HEK293 (cell line): ENCODE data around the gene MUC5B.

Source experiments
- CTCF ChIA-PET: fragments of 350-600 bp; formaldehyde crosslinking; extraction: SDS; loops from one replicate; lab custom pipeline; 2021; ENCODE audit warnings: antibody characterized with exemption; lab: Yijun Ruan, JAX
- POLR2A ChIA-PET: fragments of 300-600 bp; formaldehyde crosslinking; extraction: SDS; loops from one replicate; lab custom pipeline; 2020; ENCODE audit warnings: antibody characterized with exemption, inconsistent platforms; lab: Yijun Ruan, JAX
- H3K27ac ChIP-seq: fragments of 200-500 bp; sonication (Bioruptor generic); 2 replicates; pipeline ENCODE4 v1.5.1; 2014; ENCODE audit warnings: low read depth, low read length, control low read depth, inconsistent platforms; ENCODE audit errors: extremely low read depth
- H3K36me3 ChIP-seq, 2 experiments: fragments of 200-500 bp in 1 of 2; sonication (Bioruptor generic) in 1 of 2; 1 replicate in 1 of 2; 2 replicates in 1 of 2; pipeline ENCODE4 v1.5.1; 2014 to 2017; ENCODE audit warnings: inconsistent platforms in 2 of 2, low read length in 2 of 2; ENCODE audit not compliant: control insufficient read depth in 2 of 2, insufficient read depth in 1 of 2
- H3K4me1 ChIP-seq: fragments of 200-500 bp; sonication (Bioruptor generic); 2 replicates; pipeline ENCODE4 v1.5.1; 2014; ENCODE audit warnings: mild to moderate bottlenecking, low read length, inconsistent platforms; ENCODE audit not compliant: control insufficient read depth, insufficient read depth
- H3K4me3 ChIP-seq: 2 replicates; pipeline ENCODE4 v1.5.1; 2011; ENCODE audit warnings: low read depth, mild to moderate bottlenecking, control low read depth, low read length, moderate library complexity
- H3K9me3 ChIP-seq: fragments of 200-500 bp; sonication (Bioruptor generic); 2 replicates; pipeline ENCODE4 v1.5.1; 2014; ENCODE audit warnings: low read depth, low read length, inconsistent platforms; ENCODE audit not compliant: control insufficient read depth, insufficient read depth
- BCL6B ChIP-seq: fragments of 450-650 bp; formaldehyde crosslinking; IDR thresholded peaks from 2 replicates; pipeline ENCODE4 v1.5.1; 2017; ENCODE audit warnings: missing biosample characterization, missing genetic modification characterization
- EGR2 ChIP-seq: fragments of 450-650 bp; formaldehyde crosslinking; IDR thresholded peaks from 2 replicates; pipeline ENCODE4 v1.5.1; 2016; ENCODE audit warnings: low read depth, missing biosample characterization, missing genetic modification characterization
- HIC1 ChIP-seq: fragments of 450-650 bp; formaldehyde crosslinking; IDR thresholded peaks from 2 replicates; pipeline ENCODE4 v1.5.1; 2016; ENCODE audit warnings: missing biosample characterization, missing genetic modification characterization
- KLF17 ChIP-seq: fragments of 450-650 bp; formaldehyde crosslinking; IDR thresholded peaks from 2 replicates; pipeline ENCODE4 v1.5.1; 2016; ENCODE audit warnings: missing biosample characterization, missing genetic modification characterization
- MZF1 ChIP-seq: fragments of 450-650 bp; formaldehyde crosslinking; IDR thresholded peaks from 2 replicates; pipeline ENCODE4 v1.5.1; 2017; ENCODE audit warnings: missing biosample characterization, missing genetic modification characterization, borderline replicate concordance
- PBX3 ChIP-seq: sonication (generic); formaldehyde crosslinking; IDR thresholded peaks from 2 replicates; pipeline ENCODE4 v1.8.1; 2022; ENCODE audit warnings: mild to moderate bottlenecking, moderate library complexity, missing genetic modification reagents
- ZBTB1 ChIP-seq: fragments of 450-650 bp; formaldehyde crosslinking; IDR thresholded peaks from 2 replicates; pipeline ENCODE4 v1.5.1; 2016; ENCODE audit warnings: missing biosample characterization, missing genetic modification characterization
- ZBTB49 ChIP-seq: fragments of 450-650 bp; formaldehyde crosslinking; IDR thresholded peaks from 2 replicates; pipeline ENCODE4 v1.5.1; 2016; ENCODE audit warnings: missing biosample characterization, missing genetic modification characterization, low read depth
- ZBTB6 ChIP-seq: fragments of 450-650 bp; formaldehyde crosslinking; IDR thresholded peaks from 2 replicates; pipeline ENCODE4 v1.5.1; 2017; ENCODE audit warnings: missing biosample characterization, missing genetic modification characterization
- ZNF10 ChIP-seq: fragments of 450-650 bp; formaldehyde crosslinking; IDR thresholded peaks from 2 replicates; pipeline ENCODE4 v1.5.1; 2017; ENCODE audit warnings: missing biosample characterization, missing genetic modification characterization
- ZNF133 ChIP-seq: fragments of 450-650 bp; formaldehyde crosslinking; IDR thresholded peaks from 2 replicates; pipeline ENCODE4 v1.5.1; 2016; ENCODE audit warnings: missing biosample characterization, missing genetic modification characterization
- ZNF211 ChIP-seq: fragments of 450-650 bp; formaldehyde crosslinking; IDR thresholded peaks from 2 replicates; pipeline ENCODE4 v1.5.1; 2016; ENCODE audit warnings: low read depth, missing biosample characterization, missing genetic modification characterization
- ZNF24 ChIP-seq: fragments of 450-650 bp; formaldehyde crosslinking; IDR thresholded peaks from 2 replicates; pipeline ENCODE4 v1.5.1; 2016; ENCODE audit warnings: missing biosample characterization, missing genetic modification characterization
- ZNF311 ChIP-seq: fragments of 450-650 bp; formaldehyde crosslinking; IDR thresholded peaks from 2 replicates; pipeline ENCODE4 v1.5.1; 2017; ENCODE audit warnings: missing biosample characterization, missing genetic modification characterization, borderline replicate concordance
- ZNF350 ChIP-seq: fragments of 450-650 bp; formaldehyde crosslinking; IDR thresholded peaks from 2 replicates; pipeline ENCODE4 v1.5.0; 2017; ENCODE audit warnings: missing biosample characterization, mild to moderate bottlenecking, missing genetic modification characterization
- ZNF354C ChIP-seq: fragments of 450-650 bp; formaldehyde crosslinking; IDR thresholded peaks from 2 replicates; pipeline ENCODE4 v1.5.1; 2016; ENCODE audit warnings: missing biosample characterization, missing genetic modification characterization, low read depth, borderline replicate concordance
- ZNF362 ChIP-seq: fragments of 450-650 bp; formaldehyde crosslinking; IDR thresholded peaks from 2 replicates; pipeline ENCODE4 v1.5.1; 2016; ENCODE audit warnings: missing biosample characterization, missing genetic modification characterization
- ZNF37A ChIP-seq: fragments of 450-650 bp; IDR thresholded peaks from 2 replicates; pipeline ENCODE4 v1.5.1; 2018; ENCODE audit warnings: missing biosample characterization, missing genetic modification characterization
- ZNF501 ChIP-seq: fragments of 450-650 bp; formaldehyde crosslinking; IDR thresholded peaks from 2 replicates; pipeline ENCODE4 v1.5.1; 2016; ENCODE audit warnings: missing biosample characterization, missing genetic modification characterization
- ZNF561 ChIP-seq: fragments of 450-650 bp; IDR thresholded peaks from 2 replicates; pipeline ENCODE4 v1.5.1; 2018; ENCODE audit warnings: missing biosample characterization, missing genetic modification characterization, borderline replicate concordance
- ZNF768 ChIP-seq: fragments of 450-650 bp; formaldehyde crosslinking; IDR thresholded peaks from 2 replicates; pipeline ENCODE4 v1.5.1; 2018; ENCODE audit warnings: missing biosample characterization, mild to moderate bottlenecking, missing genetic modification characterization
- ZNF785 ChIP-seq: fragments of 450-650 bp; formaldehyde crosslinking; IDR thresholded peaks from 2 replicates; pipeline ENCODE4 v1.5.1; 2016; ENCODE audit warnings: missing biosample characterization, missing genetic modification characterization
- ZNF830 ChIP-seq: fragments of 450-650 bp; IDR thresholded peaks from 2 replicates; pipeline ENCODE4 v1.5.0; 2018; ENCODE audit warnings: missing biosample characterization, missing genetic modification characterization, low read depth, mild to moderate bottlenecking, moderate library complexity

Gene MUC5B

DNA sequence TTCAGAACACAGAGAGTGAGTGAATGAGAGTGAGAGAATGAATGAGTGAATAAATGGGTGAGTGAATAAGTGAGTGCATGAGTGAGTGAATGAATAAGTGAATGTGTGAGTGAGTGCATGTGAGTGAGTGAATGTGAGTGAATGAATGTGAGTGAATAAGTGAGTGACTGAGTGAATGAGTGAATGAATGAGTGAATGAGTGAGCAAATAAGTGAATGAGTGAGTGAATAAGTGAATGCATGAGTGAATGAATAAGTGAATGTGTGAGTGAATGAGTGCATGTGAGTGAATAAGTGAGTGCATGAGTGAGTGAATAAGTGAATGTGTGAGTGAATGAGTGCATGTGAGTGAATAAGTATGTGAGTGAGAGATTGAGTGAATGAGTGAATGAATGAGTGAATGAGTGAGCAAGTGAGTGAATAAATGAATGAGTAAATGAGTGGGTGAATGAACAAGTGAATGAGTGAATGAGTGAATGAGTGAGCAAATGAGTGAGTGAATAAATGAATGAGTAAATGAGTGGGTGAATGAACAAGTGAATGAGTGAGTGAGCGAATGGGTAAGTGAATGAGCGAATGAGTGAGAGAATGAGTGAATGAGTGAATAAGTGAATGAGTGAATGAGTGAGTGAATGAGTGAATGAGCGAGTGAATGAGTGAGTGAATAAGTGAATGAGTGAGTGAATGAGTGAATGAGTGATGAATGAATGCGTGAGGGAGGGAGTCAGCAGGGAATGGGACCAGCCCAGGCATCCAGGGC lies 21.3 kb upstream of the MUC5B start (continued):
- no peak for TF ChIP-seq BCL6B (tag by site-specific recombination)
- TF ChIP-seq ZNF211 (tag by site-specific recombination), result no peak
- no peak for TF ChIP-seq ZNF350 (tag by site-specific recombination)
- TF ChIP-seq ZNF24 (tag by site-specific recombination), result peak; percentile 97
- peak; percentile 19; the same call in 1 of the 2 replicates for TF ChIP-seq ZNF785 (tag by site-specific recombination)
- TF ChIP-seq ZNF501 (tag by site-specific recombination), result no peak
- no peak for TF ChIP-seq ZNF354C
- no peak for TF ChIP-seq ZNF133 (tag by site-specific recombination)
- no peak for TF ChIP-seq PBX3
- TF ChIP-seq KLF17 (tag by site-specific recombination), result no peak
- TF ChIP-seq ZNF10 (tag by site-specific recombination), result no peak
- no peak for TF ChIP-seq ZNF362

GRCh38 chr11:1202154-1202775 lies 20.6 kb upstream of the MUC5B start:
- Histone ChIP-seq H3K4me3 (no peak overlapping the region), H3K36me3 (no peaks in the 10 kb centered on the region), H3K27ac (no peak overlapping the region), H3K4me1 (no peaks in the 10 kb centered on the region), H3K9me3 (no peaks in the 10 kb centered on the region)
- ChIA-PET POLR2A (no interaction called here), CTCF (interaction anchor here (0.8 to 1.3 kb wide), 4 partner anchors 10 to 373 kb away, joined by 3 to 5 read pairs (median 3); no protein-coding TSS in a partner anchor)
- no peak for TF ChIP-seq ZNF768
- TF ChIP-seq EGR2 (tag by site-specific recombination), result peak; percentile 55; the same call in 1 of the 2 replicates
- TF ChIP-seq ZNF830 (tag by site-specific recombination), result no peak
- TF ChIP-seq ZNF362, result no peak
- no peak for TF ChIP-seq ZBTB1 (tag by site-specific recombination)
- no peak for TF ChIP-seq ZNF561 (tag by site-specific recombination)
- TF ChIP-seq ZBTB49, result no peak
- no peak for TF ChIP-seq MZF1 (tag by site-specific recombination)
- no peak for TF ChIP-seq ZNF37A (tag by site-specific recombination)
- no peak for TF ChIP-seq ZNF311 (tag by site-specific recombination)
- no peak for TF ChIP-seq HIC1 (tag by site-specific recombination)
- peak; percentile 25; the same call in 1 of the 2 replicates for TF ChIP-seq ZBTB6 (tag by site-specific recombination)
